Stimulated activated naive CD4-positive, alpha-beta T cell (primary cell): Measurements from ENCODE around the gene FAM163A.

Experiments used
- DNase-seq, 6 experiments: peaks; one replicate each; lab custom pipeline; 2025; lab: John Stamatoyannopoulos, UW

The FAM163A gene

DNA sequence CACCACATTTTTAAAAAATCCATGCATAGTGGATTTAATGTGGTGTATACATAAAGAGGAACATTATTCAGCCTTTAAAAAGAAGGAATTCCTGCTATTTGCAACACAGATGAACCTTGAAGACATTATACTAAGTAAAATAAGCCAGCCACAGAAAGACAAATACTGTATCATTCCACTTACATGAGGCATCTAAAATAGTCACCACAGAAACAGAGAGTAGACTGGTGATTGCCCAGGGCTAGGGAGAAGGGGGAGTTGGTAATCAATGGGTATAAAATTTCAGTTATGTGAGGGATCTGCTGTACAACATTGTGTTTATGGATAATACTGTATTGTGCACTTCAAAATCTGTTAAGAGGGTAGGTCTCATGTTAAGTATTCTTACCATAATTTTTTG is 10.0 kb downstream of the FAM163A start:
- DNase-seq, result no peak

DNA sequence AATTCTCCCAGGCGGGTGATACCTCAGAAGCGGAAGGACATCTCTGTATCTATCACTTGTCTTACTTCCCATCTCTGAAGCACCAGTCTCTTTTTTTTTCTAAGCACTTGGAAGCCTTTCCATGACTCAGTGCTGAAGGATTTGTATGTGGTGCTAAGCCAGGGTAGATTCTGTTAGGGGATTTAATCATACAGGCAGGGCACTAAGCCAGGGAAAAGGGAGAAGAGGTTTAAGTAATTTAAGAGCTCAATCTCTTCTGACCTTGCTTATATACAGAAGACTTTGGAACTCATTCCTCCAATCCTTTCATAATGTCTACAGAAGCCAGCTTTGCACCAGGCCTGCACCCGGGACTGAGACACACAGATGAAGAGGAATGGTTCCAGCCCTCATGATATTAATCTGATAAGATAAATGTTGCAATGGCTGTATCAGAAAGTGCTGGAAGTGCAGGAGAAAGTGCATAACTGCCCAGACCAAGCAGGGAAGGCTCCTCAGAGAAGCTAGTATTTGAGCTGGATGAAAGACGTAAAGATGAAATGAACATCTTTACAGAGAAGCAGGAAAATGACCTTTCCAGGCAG is 11.0 kb downstream of the FAM163A start:
- DNase-seq, result no peak

DNA sequence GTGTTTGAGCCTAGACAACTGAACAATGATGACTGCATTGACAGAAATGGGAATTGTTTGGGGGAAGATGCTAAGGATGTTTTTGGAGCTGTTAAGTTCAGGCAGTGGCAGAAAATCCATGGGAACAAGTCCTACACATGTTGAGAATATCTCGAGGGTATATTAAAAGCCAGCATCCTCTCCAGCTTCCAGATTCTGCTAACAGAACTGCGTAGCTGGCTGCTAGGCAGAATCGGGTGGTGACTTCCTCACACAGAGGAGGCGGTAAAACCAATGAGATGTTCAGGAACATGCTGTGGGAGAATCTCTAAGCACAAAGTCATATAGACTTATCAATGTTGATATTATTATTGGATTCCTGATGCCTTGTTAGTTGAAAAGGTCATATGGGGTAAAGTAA is 14.8 kb downstream of the FAM163A start:
- DNase-seq, result no peak

DNA sequence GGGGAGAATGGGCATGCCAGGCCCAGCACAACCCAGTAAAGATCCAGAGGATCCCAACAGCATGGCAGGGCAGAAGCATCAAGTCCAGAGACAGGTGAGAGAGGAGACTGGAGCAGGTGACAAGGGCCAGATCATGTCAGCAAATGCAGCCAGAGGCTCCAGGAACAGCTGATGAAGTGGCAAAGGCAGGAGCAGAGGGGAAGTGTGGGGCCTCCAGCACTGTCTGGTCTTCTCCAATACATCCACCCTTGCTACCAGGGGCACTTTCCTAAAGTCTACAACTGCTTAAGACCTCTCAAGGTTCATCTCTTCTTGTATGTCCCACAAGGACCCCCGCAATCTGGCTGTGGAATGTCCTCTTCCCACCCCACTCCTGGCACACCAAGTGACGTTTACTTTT is 17.4 kb downstream of the FAM163A start:
- no peak for DNase-seq

DNA sequence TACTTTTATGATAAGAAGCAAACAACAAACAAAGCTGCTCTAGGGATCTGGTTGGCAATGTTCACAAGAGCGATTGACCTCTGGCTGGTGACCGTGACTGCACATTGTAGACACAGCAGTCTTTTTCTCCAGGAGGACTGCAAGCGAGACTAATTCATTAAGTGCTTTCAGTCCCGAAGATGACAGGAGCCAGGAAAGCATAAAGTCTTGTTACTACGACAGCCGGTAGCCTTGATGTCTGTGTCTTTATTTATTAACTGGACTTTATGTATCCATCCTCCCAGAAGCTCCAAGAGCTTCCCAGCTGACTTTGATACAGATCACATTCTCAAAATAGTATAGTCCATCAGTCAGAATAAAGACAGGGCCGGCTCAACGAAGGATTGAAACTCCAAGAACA is 18.2 kb downstream of the FAM163A start:
- no peak for DNase-seq

DNA sequence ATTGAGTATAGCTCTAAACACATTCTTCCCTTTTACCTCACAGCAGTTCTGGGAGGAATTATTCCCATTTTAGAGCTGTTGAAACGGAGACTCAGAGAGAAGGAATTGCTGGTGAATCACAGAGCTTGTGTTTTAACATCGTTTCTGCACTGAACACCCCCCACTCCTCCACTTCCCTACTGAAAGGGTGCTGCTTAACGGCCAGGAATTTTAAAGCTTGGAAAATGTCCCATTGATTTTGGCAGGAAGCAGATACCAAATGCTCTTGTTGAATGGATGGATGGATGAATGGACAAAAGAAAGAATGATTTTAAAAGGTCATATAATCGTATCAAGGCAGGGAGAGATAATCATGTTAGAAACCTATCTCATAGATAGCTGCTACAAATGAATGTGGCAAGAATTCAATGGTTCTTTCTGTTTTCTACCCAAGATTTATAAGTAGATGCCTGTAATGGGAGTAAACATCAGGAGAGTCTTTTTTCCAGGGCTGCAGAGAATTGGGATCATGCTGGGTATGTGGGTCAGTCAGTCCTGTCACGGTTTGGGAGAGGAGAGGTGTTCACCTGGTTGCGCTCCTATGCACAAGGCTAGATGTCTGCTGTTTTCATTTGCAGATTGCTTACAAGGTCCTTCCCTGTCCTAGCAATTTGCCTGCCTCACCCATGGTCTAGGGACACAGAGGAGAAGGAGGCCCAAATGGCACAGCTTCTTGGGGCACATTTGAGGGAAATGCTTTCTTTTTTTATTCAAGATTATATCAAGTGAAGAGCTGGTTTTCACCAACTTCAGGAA is 19.0 kb downstream of the FAM163A start:
- no peak for DNase-seq

DNA sequence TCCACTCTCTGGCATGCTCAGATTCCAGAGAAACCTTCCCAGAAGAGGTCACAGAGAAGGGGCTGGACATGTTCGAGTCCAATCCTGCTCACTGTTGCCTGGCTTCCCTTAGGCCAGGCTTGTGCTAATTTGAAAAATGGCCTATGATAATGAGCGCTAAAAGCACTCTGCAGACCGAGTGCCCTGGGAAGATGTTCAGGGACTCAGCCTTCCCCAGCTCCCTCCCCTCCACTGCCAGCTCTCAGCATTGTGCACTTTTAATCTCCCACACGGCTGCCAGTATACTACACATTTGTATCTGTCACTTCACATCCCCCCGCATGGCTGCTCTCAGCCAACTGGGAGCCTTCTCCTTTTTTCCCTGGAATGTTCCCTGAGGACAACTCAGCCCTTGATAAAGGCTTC is 24.1 kb downstream of the FAM163A start:
- DNase-seq, result no peak

DNA sequence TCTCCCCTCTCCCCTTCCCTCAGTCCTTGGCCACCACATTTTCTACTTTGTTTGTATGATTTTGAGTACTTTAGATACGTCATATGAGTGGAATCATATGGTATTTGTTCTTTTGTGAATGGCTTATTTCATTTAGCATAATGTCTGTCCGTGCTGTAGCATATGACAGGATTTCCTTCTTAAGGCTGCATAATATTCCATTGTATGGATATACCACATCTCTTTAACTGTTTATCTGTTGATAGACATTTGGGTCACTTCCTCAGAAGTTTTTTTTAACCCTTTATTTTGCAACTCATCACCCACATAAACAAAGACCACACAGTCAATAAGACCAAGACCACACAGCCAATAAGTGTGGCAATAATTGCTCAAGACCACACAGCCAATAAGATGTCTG is 24.9 kb downstream of the FAM163A start:
- DNase-seq, result no peak

DNA sequence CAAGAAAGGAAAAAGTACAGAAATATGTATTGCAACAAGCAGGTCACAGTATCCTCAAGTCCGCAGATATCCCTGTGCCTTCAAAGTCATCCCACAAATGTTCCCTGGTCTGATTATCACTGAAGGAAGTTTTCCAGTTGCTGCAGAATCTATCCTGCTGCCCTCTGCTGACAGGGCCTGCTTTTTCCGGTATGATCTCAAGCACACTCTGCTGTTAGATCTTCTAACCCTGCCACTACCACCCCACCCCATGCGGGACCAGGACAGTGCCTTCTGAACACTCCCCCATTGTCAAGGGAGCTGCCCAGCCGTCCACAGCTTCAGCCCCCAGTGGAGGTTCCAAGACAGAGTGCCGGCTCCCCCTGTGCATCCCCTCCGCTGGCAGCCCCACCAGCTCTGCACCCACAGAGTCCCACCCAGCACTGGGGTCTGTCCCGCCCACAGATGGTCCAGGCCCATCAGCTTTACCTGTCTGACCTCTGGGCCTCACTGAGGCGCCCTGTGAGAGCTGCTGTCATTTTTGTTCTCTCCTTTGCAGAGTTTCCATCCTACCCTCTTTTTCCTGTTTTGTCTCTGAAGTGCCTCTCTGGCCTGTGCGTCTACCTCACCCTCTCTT is 27.9 kb downstream of the FAM163A start:
- DNase-seq, result no peak

DNA sequence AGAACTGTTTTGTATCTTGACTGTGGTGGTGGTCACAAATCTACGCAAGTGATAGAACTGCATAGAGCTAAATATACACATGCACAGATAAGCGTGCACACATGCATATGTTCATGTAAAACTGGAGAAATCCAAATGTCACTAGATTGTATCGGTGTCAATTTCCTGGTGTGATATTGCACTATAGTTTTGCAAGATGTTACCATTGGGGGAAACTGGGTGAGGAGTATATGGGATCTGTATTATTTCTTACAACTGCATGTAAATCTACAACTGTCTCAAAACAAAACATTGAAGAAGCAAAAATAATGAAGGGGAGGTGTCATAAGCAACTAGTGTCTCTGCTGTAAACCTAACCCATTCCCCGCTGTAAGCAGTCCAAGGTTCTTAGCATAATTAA is 30.2 kb downstream of the FAM163A start:
- no peak for DNase-seq

DNA sequence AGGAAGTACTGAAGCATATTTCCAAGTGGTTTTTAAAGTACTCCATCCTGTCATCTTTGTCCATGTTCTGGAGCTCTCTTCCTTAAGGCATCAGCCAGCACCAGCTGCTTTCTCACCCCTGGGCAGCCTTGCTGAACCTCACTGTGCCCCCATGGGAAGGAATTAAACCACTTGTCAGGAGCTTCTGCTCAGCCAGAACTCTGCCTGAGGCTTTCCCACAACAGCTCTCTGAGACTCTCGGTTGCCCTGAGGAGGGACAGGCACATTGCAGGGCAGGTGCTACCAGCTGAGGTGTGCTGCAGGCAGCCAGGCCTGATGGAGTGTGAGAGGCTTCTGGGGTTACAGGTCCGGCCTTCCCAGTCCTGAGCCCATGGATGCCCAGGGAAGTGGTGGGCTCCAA is 30.9 kb downstream of the FAM163A start:
- no peak for DNase-seq

DNA sequence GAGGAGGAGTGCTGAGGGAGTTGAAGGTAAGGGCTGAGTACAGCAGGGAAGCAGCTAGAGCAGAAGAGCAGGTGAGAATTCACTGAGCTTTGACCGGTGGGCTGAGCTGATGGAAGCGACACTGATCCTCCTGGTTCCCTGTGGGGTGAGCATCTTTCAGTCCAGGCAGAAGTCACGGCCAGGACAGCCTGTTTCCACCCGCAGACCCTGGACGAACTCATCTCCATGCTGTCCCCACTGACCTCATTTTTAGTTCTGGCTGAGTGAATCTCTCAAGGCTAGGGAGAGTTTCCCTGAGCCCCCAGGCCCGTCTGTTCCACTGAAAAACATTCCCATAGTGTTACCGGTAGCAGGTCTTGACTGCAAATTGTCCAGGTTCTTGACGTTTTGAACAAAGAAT is 31.5 kb downstream of the FAM163A start:
- DNase-seq, result no peak

DNA sequence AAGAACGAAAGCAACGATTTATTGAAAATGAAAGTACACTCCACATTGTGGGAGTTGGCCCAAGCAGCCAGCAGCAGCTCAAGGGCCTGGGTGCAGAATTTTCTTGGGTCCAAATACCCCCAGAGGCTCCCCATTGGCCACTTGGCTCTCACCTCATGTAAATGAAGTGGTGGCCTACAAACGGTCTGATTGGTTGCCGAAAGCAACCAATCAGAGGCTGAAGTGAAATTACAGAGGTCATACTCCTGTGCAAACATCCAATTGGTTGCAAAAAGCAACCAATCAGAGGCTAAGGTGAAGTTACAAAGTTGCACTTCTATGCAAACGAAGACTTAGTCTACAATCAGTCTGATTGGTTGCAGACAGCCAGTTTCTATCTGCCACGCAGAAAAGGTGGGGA is 31.9 kb downstream of the FAM163A start:
- DNase-seq, result no peak

DNA sequence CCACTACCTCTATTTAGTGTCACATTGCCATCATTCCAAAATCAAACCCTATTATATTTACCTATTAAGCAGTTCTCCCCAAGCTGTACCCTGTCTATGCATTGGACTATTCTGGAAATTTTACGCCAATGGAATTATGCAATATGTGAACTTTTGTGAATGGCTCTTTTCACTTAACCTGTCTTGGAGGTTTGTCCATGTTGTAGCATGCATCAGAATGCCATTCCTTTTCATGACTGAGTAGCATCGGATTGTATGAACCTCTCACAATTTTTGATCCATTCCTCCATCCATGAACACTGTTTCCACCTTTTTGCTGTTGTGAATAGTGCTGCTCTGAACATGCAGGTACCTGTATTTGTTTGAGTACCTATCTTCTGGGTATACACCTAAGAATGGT is 33.7 kb downstream of the FAM163A start:
- no peak for DNase-seq

DNA sequence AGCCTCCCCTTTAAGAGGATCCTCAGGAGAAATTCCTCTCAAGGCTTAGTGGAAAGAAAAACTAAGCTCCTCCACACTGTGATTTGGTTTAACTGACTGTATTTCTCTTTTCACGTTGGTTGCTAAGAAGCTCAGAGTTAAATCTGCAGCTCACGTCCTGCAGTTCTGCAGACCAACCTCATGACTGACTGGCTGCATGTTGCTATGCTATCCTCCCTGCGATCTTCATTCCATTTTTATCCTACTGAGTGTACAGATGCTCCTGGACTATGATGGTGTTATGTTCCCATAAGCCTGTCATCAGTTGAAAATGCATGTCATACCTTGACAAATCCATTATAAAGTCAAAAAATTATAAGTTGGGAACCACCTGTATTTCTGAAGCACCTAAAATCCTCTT is 34.6 kb downstream of the FAM163A start:
- no peak for DNase-seq

DNA sequence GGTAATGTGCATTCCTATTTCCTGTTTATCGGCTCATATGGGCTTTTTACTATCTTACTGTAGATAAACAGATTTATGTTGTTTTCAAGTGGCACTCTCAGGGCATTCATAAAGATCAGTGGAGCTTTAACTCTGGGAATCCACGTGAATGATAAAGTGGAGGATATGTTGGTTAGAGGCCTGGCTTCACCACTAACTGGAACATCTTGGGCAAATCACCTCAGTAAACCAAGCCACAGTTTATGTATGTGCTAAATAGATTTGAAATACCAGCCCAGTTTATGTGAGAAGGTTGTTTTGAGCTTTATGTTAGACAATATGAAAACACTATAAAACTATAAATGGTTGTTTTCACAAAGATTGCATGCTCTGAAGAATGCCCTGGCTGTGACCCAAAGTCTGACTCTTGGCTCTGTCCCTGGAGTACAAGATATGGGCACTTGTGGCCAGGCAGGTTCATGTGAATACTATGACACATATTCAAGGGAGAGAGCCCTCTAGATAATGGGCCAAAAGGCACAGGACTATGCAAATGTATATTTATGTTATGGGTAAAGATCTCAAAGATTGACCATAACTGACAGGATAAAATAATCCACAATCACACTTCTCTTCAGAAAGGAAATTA is 36.7 kb downstream of the FAM163A start:
- DNase-seq, result no peak

DNA sequence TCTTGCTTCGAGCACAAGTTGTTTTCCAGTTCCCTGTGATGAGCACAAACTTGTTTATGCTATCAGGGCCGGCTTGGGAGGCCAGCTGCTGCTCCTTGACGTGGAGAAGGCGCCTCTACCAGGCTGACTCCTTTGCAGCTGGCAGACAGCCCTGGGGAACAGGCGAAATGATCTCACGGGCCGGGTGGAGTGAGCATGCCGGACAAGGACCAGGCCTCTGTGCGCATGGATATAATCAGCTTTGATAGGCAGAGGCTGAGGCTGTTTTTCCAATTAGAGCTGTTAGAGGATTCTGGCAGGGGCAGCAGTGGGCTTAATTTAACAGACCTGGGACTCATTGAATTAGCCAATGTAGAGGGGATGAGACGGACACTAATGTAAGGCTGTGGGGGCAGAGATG is 38.9 kb downstream of the FAM163A start:
- no peak for DNase-seq

DNA sequence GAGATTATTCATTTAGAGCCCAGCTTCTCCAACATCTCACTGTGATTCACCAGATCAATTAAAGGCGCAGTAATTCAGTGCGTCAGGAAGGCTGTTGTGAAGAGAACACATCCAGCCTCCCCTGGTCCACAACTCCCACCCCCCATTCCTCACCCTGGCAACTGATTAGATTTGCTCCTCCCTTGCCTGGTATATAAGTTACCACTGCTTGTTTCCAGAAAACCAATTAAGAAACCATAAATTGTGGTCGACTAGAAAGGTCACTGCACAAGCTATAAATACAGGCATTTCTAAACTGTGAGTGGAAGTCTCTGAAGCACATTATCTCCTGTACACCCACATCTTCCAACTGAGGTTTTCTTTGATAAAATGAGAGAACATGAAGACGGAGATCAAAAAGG is 41.9 kb downstream of the FAM163A start:
- DNase-seq, result no peak

DNA sequence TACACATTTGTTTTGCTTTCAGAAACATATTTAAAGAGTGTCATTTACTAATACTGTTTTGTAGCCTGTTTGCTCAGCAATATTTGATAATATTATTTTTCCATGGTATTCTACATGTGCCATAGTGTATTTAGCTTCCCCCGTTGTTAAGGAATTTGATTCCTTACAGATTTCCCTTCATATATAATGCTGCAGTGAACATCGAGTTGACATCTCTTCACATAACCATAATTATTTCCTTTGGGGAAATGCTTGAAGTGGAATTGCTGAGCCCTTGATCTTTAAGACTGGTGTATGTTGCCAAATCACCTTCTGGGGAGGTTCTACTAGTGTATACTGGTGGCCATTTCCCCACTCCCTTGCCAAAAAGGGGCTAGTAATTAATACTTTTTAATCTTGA is 42.6 kb downstream of the FAM163A start:
- DNase-seq, result no peak

DNA sequence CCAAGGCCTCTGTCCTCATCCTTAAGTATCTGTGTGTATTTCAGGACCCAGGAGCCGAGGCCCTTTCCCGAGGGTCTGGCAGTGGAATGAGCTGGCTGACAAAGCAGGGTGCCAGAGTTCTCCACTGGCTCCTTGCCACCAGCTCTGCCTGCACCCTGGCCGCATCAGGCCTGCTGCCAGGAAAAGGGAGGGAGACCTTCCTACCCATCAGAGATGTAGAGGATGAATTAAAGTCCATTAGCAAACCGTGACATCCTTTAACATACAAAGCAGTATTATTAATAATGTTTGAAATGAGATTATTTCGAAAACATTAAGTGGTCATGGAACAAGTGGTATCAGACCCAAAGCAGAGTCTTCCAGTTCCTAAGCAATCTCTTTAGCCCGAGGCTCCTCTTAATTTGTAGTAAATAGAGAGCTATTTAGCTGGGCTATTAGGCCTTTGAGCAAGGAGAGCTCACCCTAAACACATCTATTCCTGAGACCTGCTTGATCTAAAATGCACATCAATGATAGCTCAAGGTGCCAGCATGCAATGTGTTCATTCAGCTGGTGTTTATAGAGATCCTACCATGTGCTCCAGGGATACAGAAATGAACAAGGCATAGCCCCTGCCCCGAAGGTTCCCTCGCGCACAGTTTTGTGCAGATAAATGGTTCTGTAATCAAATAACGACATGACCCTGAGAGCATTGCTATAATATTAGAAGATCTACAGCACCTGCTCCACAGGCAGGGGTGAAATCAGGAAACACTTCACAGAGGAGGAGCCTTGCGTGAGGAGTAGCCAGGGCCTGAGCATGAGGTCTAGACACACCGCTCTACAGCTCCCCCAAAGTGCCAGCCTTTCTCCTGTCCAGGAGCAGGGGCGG is 44.0 kb downstream of the FAM163A start:
- no peak for DNase-seq

DNA sequence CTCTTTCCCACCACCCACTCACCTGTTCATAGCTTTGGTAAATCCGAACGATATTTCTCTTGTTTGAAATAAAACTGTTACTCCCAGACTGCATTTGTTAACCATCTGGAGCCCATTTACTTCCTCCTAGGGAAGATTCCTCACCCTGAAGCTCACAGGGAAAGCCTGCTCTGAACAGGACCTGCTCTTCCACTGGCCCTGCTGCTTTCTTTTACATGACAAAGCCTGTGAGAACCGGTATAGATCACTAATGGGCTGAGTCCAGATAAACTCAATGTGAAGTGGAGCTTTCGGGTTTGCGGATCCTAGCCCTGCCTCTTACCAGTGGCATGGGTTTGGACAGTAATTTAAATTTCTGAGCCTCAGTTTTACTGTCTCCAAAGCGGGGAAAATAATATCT is 45.2 kb downstream of the FAM163A start:
- no peak for DNase-seq

DNA sequence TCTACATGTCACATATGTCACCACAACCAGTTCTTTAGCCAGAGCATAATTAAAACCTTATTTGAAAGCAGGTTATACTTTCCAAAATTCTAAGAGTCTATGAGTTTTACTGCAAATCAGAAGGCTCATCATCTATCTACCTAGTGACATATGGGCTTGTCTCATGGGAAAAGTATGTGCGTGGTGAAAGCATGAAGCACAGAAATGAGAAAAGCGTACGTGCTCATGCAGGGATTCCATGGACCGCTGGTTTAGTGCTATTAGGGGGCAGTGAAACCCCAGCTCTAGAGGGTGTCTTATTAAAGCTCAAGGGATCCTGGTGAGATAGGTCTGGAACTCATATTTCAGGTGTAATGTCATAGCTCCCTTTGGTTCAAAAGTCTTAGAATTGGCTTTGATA is 50.2 kb downstream of the FAM163A start:
- no peak for DNase-seq
